Stimulated activated naive CD8-positive, alpha-beta T cell treated with anti-CD3 and anti-CD28 coated beads, Interleukin-15, amount 100 ng/mL, for 72 hours (primary cell): ENCODE data around the gene PTPRG.
"Not testable (repeated sequence)": the region's sequence is repeated elsewhere in the genome, so short reads cannot be mapped to it uniquely, and the experiment has no call there.

Experiments used
- ATAC-seq: fragments of 150-1000 bp; cut with Tn5 transposase; 2 replicates; pipeline ENCODE4 v1.10.0; 2021; ENCODE audit warnings: mild to moderate bottlenecking, moderate library complexity
- DNase-seq, 2 donors: peaks; one replicate each; pipeline ENCODE4 v3.0.0; 2021 to 2022
- H3K27ac Mint-ChIP-seq, 2 donors: one replicate each; pipeline ENCODE4 v1.8.0; 2022; ENCODE audit warnings: mild to moderate bottlenecking in 2 of 2, mixed read lengths in 2 of 2, moderate library complexity in 2 of 2
- H3K27me3 Mint-ChIP-seq: one replicate; pipeline ENCODE4 v1.8.0; 2022; ENCODE audit warnings: mixed read lengths
- H3K4me1 Mint-ChIP-seq: one replicate; pipeline ENCODE4 v1.8.0; 2022; ENCODE audit warnings: mild to moderate bottlenecking, mixed read lengths
- H3K4me3 Mint-ChIP-seq, 2 donors: one replicate each; pipeline ENCODE4 v1.8.0; 2022; ENCODE audit warnings: mild to moderate bottlenecking in 2 of 2, mixed read lengths in 2 of 2, moderate library complexity in 1 of 2
- H3K9me3 Mint-ChIP-seq, 2 donors: one replicate each; pipeline ENCODE4 v1.8.0; 2022; ENCODE audit warnings: mixed read lengths in 2 of 2

PTPRG gene

GRCh38 chr3:61740494-61740893, 179.1 kb downstream of the PTPRG start:
- DNase-seq: no peak
- Mint-ChIP-seq H3K4me1 (no peaks in the 10 kb centered on the region), H3K4me3 (no peak overlapping the region), H3K9me3 (no peaks in the 10 kb centered on the region), H3K27me3 (no peaks in the 10 kb centered on the region), H3K27ac (no peak overlapping the region)
- ATAC-seq: no peak

DNA sequence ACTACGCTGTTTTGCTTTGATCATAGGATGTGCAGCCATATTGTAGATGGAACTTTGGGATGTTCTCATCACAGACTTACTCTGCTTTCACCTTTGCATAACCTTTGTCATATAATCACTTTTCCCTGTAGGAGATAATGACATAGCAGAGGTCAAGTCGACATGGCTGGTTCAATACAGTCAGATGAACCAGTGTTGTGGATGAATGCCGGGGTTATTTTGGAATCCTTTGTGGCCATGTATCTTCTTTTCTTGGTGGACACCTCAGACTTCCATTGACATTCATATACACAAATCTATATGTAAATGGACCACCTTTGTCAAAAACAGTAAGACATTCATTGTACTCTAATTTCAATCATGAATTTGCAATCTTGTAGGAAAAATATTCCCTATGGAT, 180.2 kb downstream of the PTPRG start:
- DNase-seq (no peak), ATAC-seq (no peak)
- no peaks in the 10 kb centered on the region for H3K4me1 Mint-ChIP-seq
- H3K27me3 Mint-ChIP-seq: no peaks in the 10 kb centered on the region
- H3K9me3 Mint-ChIP-seq: no peaks in the 10 kb centered on the region
- no peak overlapping the region for H3K27ac Mint-ChIP-seq
- H3K4me3 Mint-ChIP-seq: no peak overlapping the region

DNA sequence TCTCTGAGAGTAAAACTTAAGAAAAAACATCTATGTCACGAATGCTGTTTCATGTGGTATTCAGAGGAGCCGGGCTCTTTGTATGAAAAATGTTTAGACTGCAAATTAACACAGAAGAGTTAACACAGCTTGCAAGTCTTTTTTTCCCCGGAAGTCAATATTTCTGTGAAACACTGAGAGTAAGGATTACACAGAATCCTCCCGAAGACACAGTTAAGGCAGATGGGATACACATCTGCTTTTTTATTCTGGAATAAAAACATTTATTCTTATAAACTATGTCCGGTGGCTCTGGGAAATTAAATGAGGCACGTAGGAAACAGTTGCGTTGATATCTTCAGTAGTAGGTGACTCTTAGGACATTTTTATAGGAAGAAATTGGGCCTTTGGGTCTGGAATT, 180.6 kb downstream of the PTPRG start:
- no peaks in the 10 kb centered on the region for H3K4me1 Mint-ChIP-seq

GRCh38 chr3:61743067-61743466, 181.7 kb downstream of the PTPRG start:
- Mint-ChIP-seq H3K27me3 (no peaks in the 10 kb centered on the region), H3K9me3 (no peaks in the 10 kb centered on the region), H3K4me1 (no peaks in the 10 kb centered on the region), H3K27ac (no peak overlapping the region), H3K4me3 (no peak overlapping the region)
- no peak for ATAC-seq
- DNase-seq: no peak

More for the DNA sequence above, 180.6 kb downstream of the PTPRG start:
- no peak overlapping the region for H3K27ac Mint-ChIP-seq
- H3K9me3 Mint-ChIP-seq: no peaks in the 10 kb centered on the region
- H3K27me3 Mint-ChIP-seq: no peaks in the 10 kb centered on the region
- ATAC-seq (no peak), DNase-seq (no peak)
- no peak overlapping the region for H3K4me3 Mint-ChIP-seq

- H3K27ac Mint-ChIP-seq: no peak overlapping the region
- DNase-seq (no peak), ATAC-seq (no peak)
- no peak overlapping the region for H3K4me3 Mint-ChIP-seq
- H3K4me1 Mint-ChIP-seq: no peaks in the 10 kb centered on the region
- H3K27me3 Mint-ChIP-seq: no peaks in the 10 kb centered on the region
- no peaks in the 10 kb centered on the region for H3K9me3 Mint-ChIP-seq
These were observed 182.4 kb downstream of the PTPRG start for GRCh38 chr3:61743686-61744242.

- no peaks in the 10 kb centered on the region for H3K9me3 Mint-ChIP-seq
- no peak for DNase-seq
- no peaks in the 10 kb centered on the region for H3K4me1 Mint-ChIP-seq
- ATAC-seq: no peak
- H3K4me3 Mint-ChIP-seq: no peak overlapping the region
- H3K27me3 Mint-ChIP-seq: no peaks in the 10 kb centered on the region
- H3K27ac Mint-ChIP-seq: no peak overlapping the region
These were observed 186.9 kb downstream of the PTPRG start for GRCh38 chr3:61748288-61748687.

- H3K27me3 Mint-ChIP-seq: no peaks in the 10 kb centered on the region
- DNase-seq (no peak), ATAC-seq (no peak)
- no peaks in the 10 kb centered on the region for H3K4me1 Mint-ChIP-seq
- no peak overlapping the region for H3K4me3 Mint-ChIP-seq
- no peaks in the 10 kb centered on the region for H3K9me3 Mint-ChIP-seq
- H3K27ac Mint-ChIP-seq: no peak overlapping the region
These were observed 189.4 kb downstream of the PTPRG start for GRCh38 chr3:61750766-61751165.

DNA sequence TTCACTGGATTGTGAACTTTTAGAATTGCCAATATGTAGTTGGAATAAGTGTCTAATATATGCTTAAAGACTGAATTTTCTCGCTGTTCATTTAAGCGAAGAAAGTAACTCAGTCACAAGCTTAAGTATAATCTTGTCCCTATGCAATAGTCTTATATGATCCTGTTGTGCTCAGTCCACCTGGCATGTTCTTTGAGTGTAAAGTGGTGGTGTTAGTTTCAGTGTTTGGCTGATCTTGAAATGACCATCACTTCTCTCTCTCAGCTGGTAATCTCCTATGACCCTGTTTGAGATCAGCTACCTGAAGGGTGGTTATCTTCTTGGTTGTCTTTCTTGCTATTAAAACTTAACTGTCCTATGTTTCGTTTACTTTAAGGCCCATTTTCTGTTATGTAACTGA, 197.5 kb downstream of the PTPRG start:
- no peaks in the 10 kb centered on the region for H3K4me1 Mint-ChIP-seq
- H3K27ac Mint-ChIP-seq: no peak overlapping the region
- H3K27me3 Mint-ChIP-seq: no peaks in the 10 kb centered on the region
- ATAC-seq: no peak
- no peak for DNase-seq
- no peaks in the 10 kb centered on the region for H3K9me3 Mint-ChIP-seq
- no peak overlapping the region for H3K4me3 Mint-ChIP-seq

DNA sequence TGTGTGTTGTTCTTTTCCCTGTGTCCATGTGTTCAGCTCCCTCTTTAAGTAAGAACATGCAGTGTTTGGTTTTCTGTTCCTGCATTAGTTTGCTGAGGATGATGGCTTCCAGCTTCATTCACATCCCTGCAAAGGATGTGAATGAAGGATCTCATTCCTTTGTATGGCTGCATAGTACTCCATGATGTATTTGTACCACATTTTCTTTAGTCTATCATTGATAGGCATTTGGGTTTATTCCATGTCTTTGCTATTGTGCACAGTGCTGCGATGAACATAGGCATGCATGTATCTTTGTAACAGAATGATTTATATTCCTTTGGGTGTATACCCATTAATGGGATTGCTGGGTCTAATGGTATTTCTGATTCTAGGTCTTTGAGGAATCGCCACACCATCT, 199.4 kb downstream of the PTPRG start:
- H3K9me3 Mint-ChIP-seq, H3K4me1 Mint-ChIP-seq, ATAC-seq, H3K27ac Mint-ChIP-seq, H3K4me3 Mint-ChIP-seq, H3K27me3 Mint-ChIP-seq, DNase-seq: not testable (repeated sequence)

DNA sequence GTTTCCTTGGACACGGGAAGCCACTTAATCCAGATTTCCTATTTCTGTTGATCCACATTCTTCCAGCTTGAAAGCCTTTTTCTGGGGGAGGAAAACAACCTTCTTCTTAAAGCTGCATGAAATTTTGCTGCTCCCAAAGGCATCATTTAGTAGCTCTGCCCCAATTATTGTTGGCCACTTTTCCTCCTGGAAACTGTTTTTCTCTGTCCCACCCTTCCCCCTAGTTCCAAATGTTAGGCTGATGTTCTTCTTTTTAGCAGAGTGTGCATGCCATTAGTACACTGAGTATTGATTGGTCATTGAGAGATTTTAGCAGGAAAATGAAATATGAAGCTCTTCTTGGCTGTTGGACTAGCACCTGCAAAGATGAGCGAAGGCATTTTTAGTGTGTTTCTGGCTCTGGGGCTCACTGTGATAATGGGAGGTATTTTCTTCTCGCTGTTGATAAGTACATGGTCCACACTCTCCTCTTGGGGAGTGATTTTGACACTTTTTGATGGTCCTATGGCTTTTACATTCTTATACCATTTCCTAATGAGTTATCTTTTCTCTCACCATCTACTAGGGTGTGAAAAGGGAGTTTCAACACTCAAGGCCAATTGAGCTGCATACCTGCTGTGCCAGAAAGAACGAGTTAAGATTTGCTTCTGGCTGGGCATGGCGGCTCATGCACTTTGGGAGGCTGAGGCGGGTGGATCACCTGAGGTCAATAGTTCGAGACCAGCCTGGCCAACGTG, 200.5 kb downstream of the PTPRG start:
- no peaks in the 10 kb centered on the region for H3K4me1 Mint-ChIP-seq
- ATAC-seq (no peak), DNase-seq (no peak)
- H3K9me3 Mint-ChIP-seq: no peaks in the 10 kb centered on the region
- no peak overlapping the region for H3K4me3 Mint-ChIP-seq
- H3K27ac Mint-ChIP-seq: no peak overlapping the region
- H3K27me3 Mint-ChIP-seq: no peaks in the 10 kb centered on the region

GRCh38 chr3:61765157-61765876, 203.9 kb downstream of the PTPRG start:
- H3K4me3 Mint-ChIP-seq: no peak overlapping the region
- peaks cover 8% of the 10 kb centered on the region for H3K27me3 Mint-ChIP-seq
- no peaks in the 10 kb centered on the region for H3K9me3 Mint-ChIP-seq
- H3K27ac Mint-ChIP-seq: no peak overlapping the region
- no peaks in the 10 kb centered on the region for H3K4me1 Mint-ChIP-seq
- ATAC-seq (no peak), DNase-seq (no peak)

GRCh38 chr3:61768284-61769037, 207.1 kb downstream of the PTPRG start:
- no peaks in the 10 kb centered on the region for H3K9me3 Mint-ChIP-seq
- peaks cover 8% of the 10 kb centered on the region for H3K27me3 Mint-ChIP-seq
- DNase-seq (no peak), ATAC-seq (no peak)
- no peak overlapping the region for H3K27ac Mint-ChIP-seq
- H3K4me1 Mint-ChIP-seq: no peaks in the 10 kb centered on the region
- no peak overlapping the region for H3K4me3 Mint-ChIP-seq

DNA sequence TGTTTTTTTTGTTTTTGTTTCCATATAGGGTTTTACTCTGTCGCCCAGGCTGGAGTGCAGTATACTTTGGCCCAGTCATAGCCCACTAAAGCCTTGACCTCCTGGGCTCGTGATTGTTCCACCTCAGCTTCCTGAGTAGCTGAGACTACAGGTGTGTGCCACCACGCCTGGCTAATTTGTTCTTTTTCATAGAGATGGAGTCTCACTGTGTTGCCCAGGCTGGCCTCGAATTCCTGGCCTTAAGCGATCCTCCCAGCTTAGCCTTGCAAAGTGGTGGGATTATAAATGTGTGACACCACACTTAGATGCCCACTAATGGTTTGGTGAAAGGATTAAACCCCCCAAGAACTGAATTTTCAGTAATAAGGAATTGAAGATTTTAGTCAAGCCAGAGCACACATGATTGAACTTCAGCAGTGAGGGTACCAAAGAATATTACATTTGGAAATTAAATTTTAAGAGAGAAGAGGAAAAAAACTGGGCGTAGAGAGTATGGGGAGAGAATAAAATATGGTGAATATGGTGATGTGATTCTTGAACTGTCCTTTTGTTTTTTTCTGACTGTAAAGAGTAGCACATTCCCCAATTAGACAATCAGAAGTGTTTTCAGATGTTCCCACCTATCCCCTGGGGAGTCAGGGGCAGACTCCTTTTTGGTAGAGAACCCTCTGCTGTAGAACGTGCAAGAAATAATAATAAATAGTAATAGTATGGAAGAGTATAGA, 208.1 kb downstream of the PTPRG start:
- Mint-ChIP-seq H3K4me1 (no peaks in the 10 kb centered on the region), H3K27me3 (peaks cover 8% of the 10 kb centered on the region), H3K4me3 (no peak overlapping the region), H3K27ac (no peak overlapping the region), H3K9me3 (no peaks in the 10 kb centered on the region)
- no peak for DNase-seq
- no peak for ATAC-seq

DNA sequence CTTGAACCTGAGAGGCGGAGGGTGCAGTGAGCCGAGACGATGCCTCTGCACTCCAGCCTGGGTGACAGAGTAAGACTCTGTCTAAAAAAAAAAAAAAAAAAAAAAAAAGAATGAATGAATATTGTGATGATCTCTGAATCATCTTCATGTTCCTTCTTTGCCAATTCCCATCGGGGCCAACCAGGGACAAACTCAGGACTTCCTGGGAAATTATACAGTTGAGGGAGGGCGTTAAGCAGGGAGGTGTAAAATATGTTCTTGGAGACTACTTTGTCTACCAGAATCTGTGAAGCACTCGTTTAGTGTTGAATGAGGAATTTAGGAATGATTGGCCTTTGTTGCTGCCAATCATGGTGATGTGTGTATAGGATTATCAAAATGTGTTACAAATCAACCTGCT, 210.6 kb downstream of the PTPRG start:
- Mint-ChIP-seq H3K9me3 (no peaks in the 10 kb centered on the region), H3K4me1 (no peaks in the 10 kb centered on the region), H3K4me3 (no peak overlapping the region), H3K27ac (no peak overlapping the region), H3K27me3 (peaks cover 8% of the 10 kb centered on the region)
- ATAC-seq (no peak), DNase-seq (no peak)

DNA sequence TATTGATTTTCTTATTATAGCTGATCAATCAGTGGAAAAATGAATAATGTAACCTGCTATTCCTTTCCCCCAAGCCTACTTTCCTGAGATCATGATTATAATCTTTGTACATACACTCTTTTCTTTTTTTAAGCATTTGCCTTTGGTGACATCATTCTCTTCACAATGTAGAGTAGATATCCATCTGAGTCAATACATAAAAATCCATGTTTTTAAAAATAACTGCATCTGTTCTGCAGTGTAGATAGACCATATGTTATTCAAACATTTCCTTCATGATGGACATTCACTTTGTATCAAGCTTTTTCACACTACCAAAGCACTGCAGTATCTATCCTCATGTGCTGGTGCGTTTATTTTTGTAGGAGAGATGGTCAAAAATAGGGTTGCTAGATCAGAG, 211.1 kb downstream of the PTPRG start:
- H3K4me1 Mint-ChIP-seq: no peaks in the 10 kb centered on the region
- H3K9me3 Mint-ChIP-seq: no peaks in the 10 kb centered on the region
- no peak for DNase-seq
- H3K27ac Mint-ChIP-seq: no peak overlapping the region
- H3K4me3 Mint-ChIP-seq: no peak overlapping the region
- peaks cover 8% of the 10 kb centered on the region for H3K27me3 Mint-ChIP-seq
- no peak for ATAC-seq
